ENCODE measurements around the gene CXADR.

DNA sequence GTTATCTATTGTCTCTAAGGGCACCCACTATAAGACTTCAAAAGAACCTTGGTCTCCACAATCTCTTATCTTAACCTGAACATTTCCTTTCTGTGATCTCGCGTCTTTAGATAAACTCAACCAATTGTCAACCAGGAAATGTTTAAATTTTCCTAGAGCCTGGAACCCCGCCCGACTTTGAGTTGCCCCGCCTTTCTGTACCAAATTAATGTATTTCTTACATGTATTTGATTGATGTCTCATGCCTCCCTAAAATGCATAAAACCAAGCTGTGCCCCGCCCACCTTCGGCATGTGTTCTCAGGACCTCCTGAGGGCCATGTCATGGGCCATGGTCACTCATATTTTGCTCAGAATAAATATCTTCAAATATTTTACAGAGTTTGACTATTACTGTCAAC lies 5.9 kb upstream of the CXADR start:
- TF ChIP-seq CTCF (IDR thresholded peaks at IDR 0.05; ENCODE audit: insufficient read depth, low read length) (no peak), POLR2AphosphoS5 (IDR thresholded peaks at IDR 0.05; ENCODE audit: low read depth) (no peak), GABPA (IDR thresholded peaks at IDR 0.05; ENCODE audit: low read depth) (no peak), SPI1 (IDR thresholded peaks at IDR 0.05; ENCODE audit: borderline replicate concordance, low read depth) (no peak)

Data from HL-60 (cell line).